CD14-positive monocyte (primary cell): ENCODE data around the gene GPRIN3. TPM values are rescaled to one million over a fixed set of nuclear protein-coding genes. Genes with fewer than 3 reads are reported as not detected.

Experiments used
- DNase-seq, 3 donors: peaks; one replicate each; pipeline ENCODE4 v3.0.0-alpha.2; 2011 to 2022
- H2AFZ ChIP-seq: 2 replicates; pipeline ENCODE4 v1.6.0; 2012; ENCODE audit warnings: mild to moderate bottlenecking, low read depth, low read length, inconsistent platforms; ENCODE audit not compliant: insufficient read depth, poor library complexity, severe bottlenecking
- H3K27ac ChIP-seq, 2 donors: 1 replicate in 1 of 2; 2 replicates in 1 of 2; pipeline ENCODE4 v1.5.1; 2012 to 2013; ENCODE audit warnings: low read length in 2 of 2, control low read depth in 1 of 2, inconsistent platforms in 1 of 2, low read depth in 1 of 2, mild to moderate bottlenecking in 1 of 2
- H3K27me3 ChIP-seq, 2 donors: one replicate each; pipeline versions ENCODE4 v1.6.0 to v1.6.1; 2011 to 2013; ENCODE audit warnings: low read length in 2 of 2; ENCODE audit not compliant: control insufficient read depth in 2 of 2, insufficient read depth in 2 of 2
- H3K36me3 ChIP-seq, 2 donors: replicated peaks in 1 of 2; 1 replicate in 1 of 2; 2 replicates in 1 of 2; pipeline versions ENCODE4 v1.5.1 to v1.6.1; 2012 to 2013; ENCODE audit warnings: low read length in 2 of 2, control low read depth in 1 of 2, inconsistent platforms in 1 of 2, mild to moderate bottlenecking in 1 of 2; ENCODE audit not compliant: insufficient read depth in 2 of 2, control insufficient read depth in 1 of 2
- H3K4me1 ChIP-seq, 2 donors: 1 replicate in 1 of 2; 2 replicates in 1 of 2; pipeline versions ENCODE4 v1.5.1 to v1.6.1; 2012 to 2013; ENCODE audit warnings: low read length in 2 of 2, control low read depth in 1 of 2, inconsistent platforms in 1 of 2, mild to moderate bottlenecking in 1 of 2, moderate library complexity in 1 of 2; ENCODE audit not compliant: insufficient read depth in 2 of 2, control insufficient read depth in 1 of 2
- H3K4me2 ChIP-seq: replicated peaks from 2 replicates; pipeline ENCODE3; 2012; ENCODE audit warnings: low read length, moderate library complexity, mild to moderate bottlenecking; ENCODE audit not compliant: poor library complexity, severe bottlenecking; ENCODE audit errors: extremely low read depth
- H3K4me3 ChIP-seq, 3 experiments: fragments of 200-600 bp in 1 of 3; sonication (generic) in 1 of 3; replicated peaks in 1 of 3; 1 replicate in 2 of 3; 2 replicates in 1 of 3; pipeline ENCODE4 v1.5.1; 2011 to 2013; ENCODE audit warnings: low read length in 3 of 3, mild to moderate bottlenecking in 3 of 3, control low read depth in 2 of 3, low read depth in 2 of 3, inconsistent platforms in 1 of 3, moderate library complexity in 1 of 3
- H3K79me2 ChIP-seq: 2 replicates; pipeline ENCODE4 v1.6.0; 2012; ENCODE audit warnings: mild to moderate bottlenecking, control low read depth, inconsistent platforms, low read length, moderate library complexity; ENCODE audit not compliant: insufficient read depth
- H3K9ac ChIP-seq: 2 replicates; pipeline ENCODE4 v1.6.0; 2017; ENCODE audit warnings: low read length, mild to moderate bottlenecking; ENCODE audit not compliant: insufficient read depth, poor library complexity, severe bottlenecking
- H3K9me3 ChIP-seq, 2 donors: replicated peaks in 1 of 2; 1 replicate in 1 of 2; 2 replicates in 1 of 2; pipeline versions ENCODE4 v1.5.1 to v1.6.1; 2012 to 2013; ENCODE audit warnings: low read length in 2 of 2, control low read depth in 1 of 2; ENCODE audit not compliant: control insufficient read depth in 1 of 2, insufficient read depth in 1 of 2
- H4K20me1 ChIP-seq: 2 replicates; pipeline ENCODE4 v1.6.0; 2012; ENCODE audit warnings: mild to moderate bottlenecking, low read length, control low read depth, moderate library complexity; ENCODE audit not compliant: insufficient read depth
- H3K27ac Mint-ChIP-seq, 7 donors: one replicate each; pipeline ENCODE4 v1.8.0; 2020; ENCODE audit warnings: mild to moderate bottlenecking in 7 of 7, mixed read lengths in 7 of 7, moderate library complexity in 6 of 7, inconsistent platforms in 2 of 7
- H3K27me3 Mint-ChIP-seq, 3 donors: one replicate each; pipeline ENCODE4 v1.8.0; 2021 to 2022; ENCODE audit warnings: low read depth in 3 of 3, mild to moderate bottlenecking in 3 of 3, mixed read lengths in 3 of 3, moderate library complexity in 3 of 3, inconsistent platforms in 1 of 3
- H3K36me3 Mint-ChIP-seq, 2 donors: one replicate each; pipeline ENCODE4 v1.8.0; 2020; ENCODE audit warnings: mixed read lengths in 2 of 2, inconsistent platforms in 1 of 2, mild to moderate bottlenecking in 1 of 2
- H3K4me1 Mint-ChIP-seq: one replicate; pipeline ENCODE4 v1.8.0; 2020; ENCODE audit warnings: mild to moderate bottlenecking, mixed read lengths
- H3K4me3 Mint-ChIP-seq, 2 donors: one replicate each; pipeline ENCODE4 v1.8.0; 2020; ENCODE audit warnings: mild to moderate bottlenecking in 2 of 2, mixed read lengths in 2 of 2, moderate library complexity in 1 of 2
- H3K9me3 Mint-ChIP-seq, 7 donors: one replicate each; pipeline ENCODE4 v1.8.0; 2020 to 2022; ENCODE audit warnings: mixed read lengths in 7 of 7, mild to moderate bottlenecking in 6 of 7, moderate library complexity in 6 of 7, inconsistent platforms in 2 of 7
- WGBS: methylation state at CpG from one replicate; pipeline ENCODE4 v1.1.5; 2013; ENCODE audit warnings: missing lambda C conversion rate; ENCODE audit not compliant: insufficient coverage; 5-methylcytosine and 5-hydroxymethylcytosine counted together
- intact Hi-C, 2 donors: fragments of 100-400 bp; cut with micrococcal nuclease; formaldehyde crosslinking; loops; one replicate each; pipeline versions ENCODE4 v1.15.0 to v1.15.1; 2023
- polyA plus RNA-seq, 3 donors: library from polyadenylated mRNA; depleted of rRNA in 1 of 3; unstranded in 2 of 3; stranded (reverse) in 1 of 3; fragments of 300-500 nt in 2 of 3; fragments of >200 nt in 1 of 3; fragmentation: Illumina TruSeq in 2 of 3; gene quantifications; 1 replicate in 2 of 3; 2 replicates in 1 of 3; pipeline ENCODE4 v1.2.3, GENCODE V29; 2012 to 2021
- TF ChIP-seq, protein P1 (sequence below): fragments of 200-600 bp; IDR thresholded peaks from one replicate; pipeline ENCODE4 v1.8.0; 2022; ENCODE audit warnings: antibody characterized with exemption, mild to moderate bottlenecking

Gene GPRIN3
- polyA plus RNA-seq, 3 donors = 1.1 to 3.3 (median 2.3) TPM

GRCh38 chr4:89263265-89263664, 44.3 kb downstream of the GPRIN3 start:
- H3K27me3 Mint-ChIP-seq = peaks cover 0 to 1% (median 0%) of the 10 kb centered on the region in 3 donors
- H2AFZ ChIP-seq = no peak overlapping the region
- no peak overlapping the region for H3K4me3 Mint-ChIP-seq
- no peaks in the 10 kb centered on the region for H3K9me3 ChIP-seq
- H3K9ac ChIP-seq = no peak overlapping the region
- H3K4me1 Mint-ChIP-seq = peaks cover 17% of the 10 kb centered on the region
- no peak overlapping the region for H3K27ac Mint-ChIP-seq
- H3K4me1 ChIP-seq = peaks cover 7 to 10% of the 10 kb centered on the region in 2 donors
- no peak for DNase-seq
- H3K4me3 ChIP-seq = no peak overlapping the region
- peaks cover 2 to 10% of the 10 kb centered on the region in 2 donors for H3K36me3 Mint-ChIP-seq
- intact Hi-C loops = no loop called here
- no peak overlapping the region for H3K4me2 ChIP-seq
- H3K27ac ChIP-seq = no peak overlapping the region
- H4K20me1 ChIP-seq = no peaks in the 10 kb centered on the region
- WGBS = 70% methylated on average over 3 of the region's 3 CpGs
- H3K36me3 ChIP-seq = no peaks in the 10 kb centered on the region
- H3K9me3 Mint-ChIP-seq = peaks cover 0 to 5% (median 0%) of the 10 kb centered on the region in 7 donors
- TF ChIP-seq, protein P1, sequence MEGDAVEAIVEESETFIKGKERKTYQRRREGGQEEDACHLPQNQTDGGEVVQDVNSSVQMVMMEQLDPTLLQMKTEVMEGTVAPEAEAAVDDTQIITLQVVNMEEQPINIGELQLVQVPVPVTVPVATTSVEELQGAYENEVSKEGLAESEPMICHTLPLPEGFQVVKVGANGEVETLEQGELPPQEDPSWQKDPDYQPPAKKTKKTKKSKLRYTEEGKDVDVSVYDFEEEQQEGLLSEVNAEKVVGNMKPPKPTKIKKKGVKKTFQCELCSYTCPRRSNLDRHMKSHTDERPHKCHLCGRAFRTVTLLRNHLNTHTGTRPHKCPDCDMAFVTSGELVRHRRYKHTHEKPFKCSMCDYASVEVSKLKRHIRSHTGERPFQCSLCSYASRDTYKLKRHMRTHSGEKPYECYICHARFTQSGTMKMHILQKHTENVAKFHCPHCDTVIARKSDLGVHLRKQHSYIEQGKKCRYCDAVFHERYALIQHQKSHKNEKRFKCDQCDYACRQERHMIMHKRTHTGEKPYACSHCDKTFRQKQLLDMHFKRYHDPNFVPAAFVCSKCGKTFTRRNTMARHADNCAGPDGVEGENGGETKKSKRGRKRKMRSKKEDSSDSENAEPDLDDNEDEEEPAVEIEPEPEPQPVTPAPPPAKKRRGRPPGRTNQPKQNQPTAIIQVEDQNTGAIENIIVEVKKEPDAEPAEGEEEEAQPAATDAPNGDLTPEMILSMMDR = no peak
- no peaks in the 10 kb centered on the region for H3K27me3 ChIP-seq
- no peaks in the 10 kb centered on the region for H3K79me2 ChIP-seq

DNA sequence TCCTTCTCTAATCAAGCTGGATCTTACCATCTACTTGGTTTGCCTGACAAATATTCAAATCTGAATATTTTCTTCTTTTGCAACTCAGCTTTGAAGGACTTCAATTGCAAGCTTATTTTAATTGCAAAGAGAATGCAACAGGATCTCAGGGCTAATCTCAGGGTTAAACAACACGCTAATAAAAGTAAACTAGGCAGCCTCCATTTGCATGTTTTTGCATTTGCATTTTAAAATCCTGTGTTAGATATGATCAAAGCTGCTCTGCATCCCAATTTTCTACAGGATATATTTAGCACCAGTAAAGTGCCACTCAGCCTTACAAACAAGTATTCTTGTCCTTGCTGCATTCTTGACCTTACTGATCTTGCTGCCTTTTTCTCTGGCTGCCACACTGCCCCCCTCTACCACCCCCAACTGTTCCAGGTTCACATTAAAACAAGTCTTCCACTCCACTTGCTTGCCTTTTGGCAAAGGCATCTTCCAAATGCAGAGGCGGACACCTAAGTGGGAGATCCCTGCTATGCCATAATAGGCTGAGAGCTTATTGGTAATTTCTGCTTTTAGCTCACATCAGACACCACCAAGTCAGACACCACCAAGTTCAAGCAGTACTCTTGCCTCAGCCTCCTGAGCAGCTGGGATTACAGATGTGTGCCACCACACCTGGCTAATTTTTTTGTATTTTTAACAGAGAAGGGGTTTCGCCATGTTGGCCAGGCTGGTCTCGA, 48.1 kb downstream of the GPRIN3 start:
- no peaks in the 10 kb centered on the region for H4K20me1 ChIP-seq
- no peak overlapping the region for H3K4me3 ChIP-seq
- H3K79me2 ChIP-seq = no peaks in the 10 kb centered on the region
- DNase-seq = no peak
- no peak overlapping the region for H3K9ac ChIP-seq
- no peaks in the 10 kb centered on the region for H3K27me3 ChIP-seq
- no peak overlapping the region for H2AFZ ChIP-seq
- Mint-ChIP-seq H3K27ac (peak overlapping the region in 2 of 7 donors; percentile 14 to 28), H3K27me3 (peaks cover 0 to 4% (median 1%) of the 10 kb centered on the region in 3 donors), H3K4me1 (peaks cover 9% of the 10 kb centered on the region), H3K9me3 (peaks cover 0 to 5% (median 0%) of the 10 kb centered on the region in 7 donors), H3K4me3 (no peak overlapping the region), H3K36me3 (peaks cover 2 to 7% of the 10 kb centered on the region in 2 donors)
- TF ChIP-seq, protein P1 = no peak
- no peak overlapping the region for H3K4me2 ChIP-seq
- H3K27ac ChIP-seq = no peak overlapping the region
- H3K4me1 ChIP-seq = no peaks in the 10 kb centered on the region
- 100% methylated on average over 3 of the region's 4 CpGs for WGBS
- no peaks in the 10 kb centered on the region for H3K9me3 ChIP-seq
- intact Hi-C loops = loop anchor here in 1 of 2 donors (10.0 kb wide), 1 partner anchor 175 kb away; no protein-coding TSS in a partner anchor
- H3K36me3 ChIP-seq = no peaks in the 10 kb centered on the region
